ENCODE measurements around the gene ARHGAP19.
A peak's percentile ranks its signal among the peaks of the same experiment; 100 is the strongest.

The ARHGAP19 gene

GRCh38 chr10:97196223-97197029 is 96.0 kb downstream of the ARHGAP19 start:
- peak; percentile 79 for TF ChIP-seq CTCF (IDR thresholded peaks at IDR 0.05; ENCODE audit: insufficient read depth, low read depth, low read length, missing control alignments)
- peak overlapping the region; percentile 44 for H3K4me3 ChIP-seq (ENCODE audit: low read depth, low read length)

GRCh38 chr10:97195706-97196222 is 96.7 kb downstream of the ARHGAP19 start:
- H3K4me3 ChIP-seq (ENCODE audit: low read depth, low read length), result peak overlapping the region; percentile 44
- no peak for TF ChIP-seq CTCF (IDR thresholded peaks at IDR 0.05; ENCODE audit: insufficient read depth, low read depth, low read length, missing control alignments)
- DNase-seq (ENCODE audit: low read depth), result no peak

More at GRCh38 chr10:97196223-97197029, 96.0 kb downstream of the ARHGAP19 start:
- DNase-seq (ENCODE audit: low read depth), result peak; percentile 78

- no peak for TF ChIP-seq CTCF (IDR thresholded peaks at IDR 0.05; ENCODE audit: insufficient read depth, low read depth, low read length, missing control alignments)
- DNase-seq (ENCODE audit: low read depth), result no peak
- no peak overlapping the region for H3K4me3 ChIP-seq (ENCODE audit: low read depth, low read length)
Measured at GRCh38 chr10:97192952-97193435, 99.4 kb downstream of the ARHGAP19 start.

GRCh38 chr10:97190450-97190849 is 102.0 kb downstream of the ARHGAP19 start:
- no peak for TF ChIP-seq CTCF (IDR thresholded peaks at IDR 0.05; ENCODE audit: insufficient read depth, low read depth, low read length, missing control alignments)
- DNase-seq (ENCODE audit: low read depth), result no peak
- no peak overlapping the region for H3K4me3 ChIP-seq (ENCODE audit: low read depth, low read length)

GRCh38 chr10:97188261-97188711 is 104.2 kb downstream of the ARHGAP19 start:
- TF ChIP-seq CTCF (IDR thresholded peaks at IDR 0.05; ENCODE audit: insufficient read depth, low read depth, low read length, missing control alignments), result no peak
- H3K4me3 ChIP-seq (ENCODE audit: low read depth, low read length), result no peak overlapping the region
- DNase-seq (ENCODE audit: low read depth), result peak; percentile 26

GRCh38 chr10:97186911-97187310 is 105.5 kb downstream of the ARHGAP19 start:
- DNase-seq (ENCODE audit: low read depth), result no peak
- no peak for TF ChIP-seq CTCF (IDR thresholded peaks at IDR 0.05; ENCODE audit: insufficient read depth, low read depth, low read length, missing control alignments)
- no peak overlapping the region for H3K4me3 ChIP-seq (ENCODE audit: low read depth, low read length)

All from GM12865 (cell line).